K562 (cell line): ENCODE results near the gene FZD4. TPM values are rescaled to one million over a fixed set of nuclear protein-coding genes. Genes with fewer than 3 reads are reported as not detected.

Source experiments
- BCOR ChIP-seq: fragments of 450-650 bp; IDR thresholded peaks from 2 replicates; pipeline ENCODE4 v1.6.1; 2016
- CREB3L1 ChIP-seq: fragments of 450-650 bp; IDR thresholded peaks from 2 replicates; pipeline ENCODE4 v1.6.1; 2014; ENCODE audit warnings: low read depth, mild to moderate bottlenecking, moderate library complexity, borderline replicate concordance
- E2F1 ChIP-seq: sonication (generic); formaldehyde crosslinking; IDR thresholded peaks from 2 replicates; pipeline ENCODE4 v1.8.1; 2023; ENCODE audit warnings: mild to moderate bottlenecking, missing genetic modification reagents, moderate library complexity
- GABPB1 ChIP-seq: sonication (generic); formaldehyde crosslinking; IDR thresholded peaks from 2 replicates; pipeline ENCODE4 v1.8.0; 2022; ENCODE audit warnings: mild to moderate bottlenecking, missing genetic modification reagents
- GTF2E2 ChIP-seq: fragments of 200-800 bp; sonication (Bioruptor generic); IDR thresholded peaks from 2 replicates; pipeline ENCODE4 v1.6.1; 2016; ENCODE audit warnings: missing genetic modification characterization, missing compliant biosample characterization
- MTF1 ChIP-seq: fragments of 250-450 bp; sonication (Bioruptor Pico); IDR thresholded peaks from 2 replicates; pipeline ENCODE4 v1.9.0; 2021; ENCODE audit warnings: moderate library complexity, mild to moderate bottlenecking, inconsistent platforms, borderline replicate concordance
- PCBP1 ChIP-seq: fragments of 200-400 bp; formaldehyde crosslinking; IDR thresholded peaks from 2 replicates; pipeline ENCODE4 v1.6.1; 2018; ENCODE audit warnings: mild to moderate bottlenecking, low read depth, low read length; ENCODE audit not compliant: poor library complexity, severe bottlenecking
- RHOXF2B ChIP-seq: fragments of 250-450 bp; sonication (Bioruptor Pico); conservative IDR thresholded peaks from 2 replicates; pipeline ENCODE4 v1.5.1; 2021
- SMC3 ChIP-seq: conservative IDR thresholded peaks from 2 replicates; pipeline ENCODE4 v1.6.1; 2011; ENCODE audit warnings: low read depth, low read length, improper control_type of control experiment; ENCODE audit not compliant: insufficient read depth
- SNRNP70 ChIP-seq: fragments of 200-400 bp; formaldehyde crosslinking; optimal IDR thresholded peaks from 2 replicates; pipeline ENCODE3; 2017; ENCODE audit warnings: low read depth, low read length
- THRA ChIP-seq: fragments of 450-650 bp; IDR thresholded peaks from 2 replicates; pipeline ENCODE4 v1.6.1; 2017; ENCODE audit warnings: mild to moderate bottlenecking, moderate library complexity
- THRAP3 ChIP-seq: fragments of 450-650 bp; IDR thresholded peaks from 2 replicates; pipeline ENCODE4 v1.6.1; 2016; ENCODE audit warnings: mild to moderate bottlenecking, inconsistent platforms, borderline replicate concordance
- ZNF121 ChIP-seq: sonication (generic); formaldehyde crosslinking; conservative IDR thresholded peaks from 2 replicates; pipeline ENCODE4 v1.8.0; 2022; ENCODE audit warnings: missing genetic modification reagents
- ZNF197 ChIP-seq: fragments of 200-800 bp; sonication (Bioruptor generic); IDR thresholded peaks from 2 replicates; pipeline ENCODE4 v1.6.1; 2016; ENCODE audit warnings: low read depth, missing genetic modification characterization, missing compliant biosample characterization
- ZNF311 ChIP-seq: fragments of 250-450 bp; sonication (Bioruptor Pico); IDR thresholded peaks from 2 replicates; pipeline ENCODE4 v1.4.0; 2020; ENCODE audit warnings: mild to moderate bottlenecking, moderate library complexity
- ZNF395 ChIP-seq: fragments of 200-800 bp; sonication (Bioruptor generic); IDR thresholded peaks from 2 replicates; pipeline ENCODE4 v1.6.1; 2017; ENCODE audit warnings: missing genetic modification characterization, missing compliant biosample characterization
- ZNF512 ChIP-seq: IDR thresholded peaks from 2 replicates; pipeline ENCODE4 v1.6.1; 2016; ENCODE audit warnings: missing genetic modification characterization, missing compliant biosample characterization
- ZNF695 ChIP-seq: fragments of 450-650 bp; formaldehyde crosslinking; IDR thresholded peaks from 2 replicates; pipeline ENCODE4 v1.4.0; 2020; ENCODE audit warnings: mild to moderate bottlenecking, moderate library complexity
- ZNF79 ChIP-seq: fragments of 250-450 bp; sonication (Bioruptor Pico); IDR thresholded peaks from 2 replicates; pipeline ENCODE4 v1.4.0; 2020; ENCODE audit warnings: low read depth, mild to moderate bottlenecking, moderate library complexity
- polyA plus RNA-seq, 8 experiments: library from polyadenylated mRNA; depleted of rRNA in 4 of 8; stranded (reverse) in 5 of 8; unstranded in 3 of 8; fragments of >200 nt; fragmentation: Nextera tagmentation in 2 of 8; fragmentation: Illumina TruSeq in 1 of 8; extraction: Ambion mirVana in 2 of 8; extraction: Trizol in 1 of 8; gene quantifications; 2 replicates each; pipeline versions ENCODE4 v1.2.1 to v1.2.3, GENCODE V29; 2011 to 2014; ENCODE audit warnings: inconsistent platforms in 1 of 8, missing spikeins in 1 of 8
- total RNA-seq, 7 experiments: library from RNA; depleted of rRNA in 6 of 7; stranded (reverse); fragments of >200 nt in 6 of 7; fragmentation: Illumina TruSeq in 2 of 7; extraction: Trizol in 2 of 7; gene quantifications; 2 replicates each; pipeline versions ENCODE4 v1.2.1 to v1.2.3, GENCODE V29; 2011 to 2021; ENCODE audit warnings: low replicate concordance in 1 of 7

The FZD4 gene
- total and polyA plus RNA-seq, 9 of the 15 experiments (the other 6 are each of a cell fraction or from before 2014, with no cell fraction given) = 1.2 to 7.9 (median 5.8) TPM

- TF ChIP-seq ZNF395 (peak; percentile 58; the same call in 1 of the 2 replicates), THRAP3 (no peak), CREB3L1 (no peak; the same call in 1 of the 2 replicates), GABPB1 (CRISPR knock-in tag) (no peak), ZNF695 (CRISPR knock-in tag) (no peak), ZNF121 (no peak), ZNF311 (CRISPR knock-in tag) (no peak), GTF2E2 (tag) (no peak), ZNF512 (tag) (peak; percentile 8; the same call in 1 of the 2 replicates), SNRNP70 (no peak), ZNF79 (CRISPR knock-in tag) (no peak), MTF1 (no peak), ZNF197 (CRISPR knock-in tag) (no peak), SMC3 (no peak), BCOR (peak; percentile 73), RHOXF2B (CRISPR knock-in tag) (no peak), THRA (no peak), E2F1 (CRISPR knock-in tag) (0 out of 2 replicates have a peak, but pooled peaks have one; percentile 60), PCBP1 (no peak)
Observed at GRCh38 chr11:86999859-87000753, 44.9 kb upstream of the FZD4 start (continued).
